Stimulated activated CD8-positive, alpha-beta memory T cell treated with anti-CD3 and anti-CD28 coated beads, Interleukin-4, amount 100 ng/mL, for 1 hour (primary cell): Measurements from ENCODE around the gene LGALS12.

ENCODE experiments used
- DNase-seq, 2 donors: peaks; one replicate each; pipeline ENCODE4 v3.0.0-alpha.2; 2020; ENCODE audit warnings: low read depth in 2 of 2, low spot score in 1 of 2

LGALS12 gene

GRCh38 chr11:63505857-63506528, at the start of gene LGALS12:
Gene LGALS12, plus strand, starts transcription at chr11:63506084. Its CDS starts 375 bp downstream, at chr11:63506459.
- no peak for DNase-seq

GRCh38 chr11:63459586-63459985, 46.3 kb upstream of the LGALS12 start:
- DNase-seq = no peak

GRCh38 chr11:63462137-63462536, 43.7 kb upstream of the LGALS12 start:
- no peak for DNase-seq

GRCh38 chr11:63470311-63470710, 35.6 kb upstream of the LGALS12 start:
- DNase-seq = no peak

- no peak for DNase-seq
Measured at GRCh38 chr11:63472372-63472771, 33.5 kb upstream of the LGALS12 start.

- no peak for DNase-seq
Measured at GRCh38 chr11:63476618-63477017, 29.3 kb upstream of the LGALS12 start.

- DNase-seq = peak; percentile 7 to 20
Measured at GRCh38 chr11:63478896-63479295, 27.0 kb upstream of the LGALS12 start.

GRCh38 chr11:63480039-63480438, 25.8 kb upstream of the LGALS12 start:
- DNase-seq = no peak

GRCh38 chr11:63485777-63486176, 20.1 kb upstream of the LGALS12 start:
- DNase-seq = no peak

- DNase-seq = no peak
Measured at GRCh38 chr11:63488789-63489188, 17.1 kb upstream of the LGALS12 start.

GRCh38 chr11:63489879-63490278, 16.0 kb upstream of the LGALS12 start:
- no peak for DNase-seq

GRCh38 chr11:63490551-63491239, 15.2 kb upstream of the LGALS12 start, which contains the start of gene PLAAT5:
Gene PLAAT5, minus strand, starts transcription at chr11:63491167. Its CDS starts 133 bp downstream, at chr11:63491034.
- no peak for DNase-seq

GRCh38 chr11:63491240-63491587, 14.7 kb upstream of the LGALS12 start:
- no peak for DNase-seq

- DNase-seq = no peak
Measured at GRCh38 chr11:63491636-63492372, 14.1 kb upstream of the LGALS12 start.

- DNase-seq = no peak
Measured at GRCh38 chr11:63492441-63492840, 13.4 kb upstream of the LGALS12 start.

GRCh38 chr11:63493127-63493526, 12.8 kb upstream of the LGALS12 start:
- no peak for DNase-seq

- no peak for DNase-seq
Measured at GRCh38 chr11:63494975-63495374, 10.9 kb upstream of the LGALS12 start.

GRCh38 chr11:63499874-63500273, 6.0 kb upstream of the LGALS12 start:
- DNase-seq = no peak

GRCh38 chr11:63501236-63501635, 4.6 kb upstream of the LGALS12 start:
- no peak for DNase-seq

GRCh38 chr11:63502252-63502820, 3.5 kb upstream of the LGALS12 start:
- DNase-seq = no peak

- no peak for DNase-seq
Measured at GRCh38 chr11:63503492-63503891, 2.4 kb upstream of the LGALS12 start.

- DNase-seq = no peak
Measured at GRCh38 chr11:63504054-63504453, 1.8 kb upstream of the LGALS12 start.
